Activated B cell treated with CpG ODN at 0.5 μM for 24 hours (primary cell): ENCODE results near the gene PRKCB. TPM values are rescaled to one million over a fixed set of nuclear protein-coding genes. Genes with fewer than 3 reads are reported as not detected.

Source experiments
- ATAC-seq: fragments of 200-7000 bp; cut with Tn5 transposase; one replicate; pipeline ENCODE4 v1.10.0; 2021; ENCODE audit warnings: low read depth, mild to moderate bottlenecking, moderate library complexity
- CTCF ChIA-PET: fragments of 350-600 bp; sonication (Branson Sonifier 250); formaldehyde crosslinking; loops from one replicate; lab custom pipeline; 2021; ENCODE audit warnings: antibody characterized with exemption; lab: Charles Lee
- POLR2A ChIA-PET: fragments of 350-600 bp; sonication (Branson Sonifier 250); formaldehyde crosslinking; loops from one replicate; lab custom pipeline; 2021; ENCODE audit warnings: antibody characterized with exemption; lab: Charles Lee
- DNase-seq: peaks from one replicate; pipeline ENCODE4 v3.0.0; 2022
- H3K27ac Mint-ChIP-seq: one replicate; pipeline ENCODE4 v1.8.0; 2020; ENCODE audit warnings: mixed read lengths
- H3K27me3 Mint-ChIP-seq: one replicate; pipeline ENCODE4 v1.8.0; 2021; ENCODE audit warnings: mixed read lengths
- H3K36me3 Mint-ChIP-seq: one replicate; pipeline ENCODE4 v1.8.0; 2021; ENCODE audit warnings: low read depth, mixed read lengths
- H3K4me1 Mint-ChIP-seq: one replicate; pipeline ENCODE4 v1.8.0; 2021; ENCODE audit warnings: mixed read lengths
- H3K4me3 Mint-ChIP-seq: one replicate; pipeline ENCODE4 v1.8.0; 2020; ENCODE audit warnings: mild to moderate bottlenecking, mixed read lengths
- H3K9me3 Mint-ChIP-seq: one replicate; pipeline ENCODE4 v1.8.0; 2020; ENCODE audit warnings: mixed read lengths
- intact Hi-C: fragments of 100-400 bp; cut with micrococcal nuclease; formaldehyde crosslinking; loops from one replicate; pipeline ENCODE4 v1.15.1; 2024
- total RNA-seq: library from RNA; stranded (reverse); gene quantifications from 2 replicates; pipeline ENCODE4 v1.2.3, GENCODE V29; 2022
- TF ChIP-seq, protein P1 (sequence below): fragments of 200-600 bp; IDR thresholded peaks from one replicate; pipeline ENCODE4 v1.8.0; 2022; ENCODE audit warnings: antibody characterized with exemption, mild to moderate bottlenecking

PRKCB gene
- total RNA-seq, 1 donor from 2014 or later, result 146 TPM

GRCh38 chr16:23952128-23952970 is 116.6 kb downstream of the PRKCB start:
- ATAC-seq (peak; percentile 38), DNase-seq (no peak)
- TF ChIP-seq, protein P1, sequence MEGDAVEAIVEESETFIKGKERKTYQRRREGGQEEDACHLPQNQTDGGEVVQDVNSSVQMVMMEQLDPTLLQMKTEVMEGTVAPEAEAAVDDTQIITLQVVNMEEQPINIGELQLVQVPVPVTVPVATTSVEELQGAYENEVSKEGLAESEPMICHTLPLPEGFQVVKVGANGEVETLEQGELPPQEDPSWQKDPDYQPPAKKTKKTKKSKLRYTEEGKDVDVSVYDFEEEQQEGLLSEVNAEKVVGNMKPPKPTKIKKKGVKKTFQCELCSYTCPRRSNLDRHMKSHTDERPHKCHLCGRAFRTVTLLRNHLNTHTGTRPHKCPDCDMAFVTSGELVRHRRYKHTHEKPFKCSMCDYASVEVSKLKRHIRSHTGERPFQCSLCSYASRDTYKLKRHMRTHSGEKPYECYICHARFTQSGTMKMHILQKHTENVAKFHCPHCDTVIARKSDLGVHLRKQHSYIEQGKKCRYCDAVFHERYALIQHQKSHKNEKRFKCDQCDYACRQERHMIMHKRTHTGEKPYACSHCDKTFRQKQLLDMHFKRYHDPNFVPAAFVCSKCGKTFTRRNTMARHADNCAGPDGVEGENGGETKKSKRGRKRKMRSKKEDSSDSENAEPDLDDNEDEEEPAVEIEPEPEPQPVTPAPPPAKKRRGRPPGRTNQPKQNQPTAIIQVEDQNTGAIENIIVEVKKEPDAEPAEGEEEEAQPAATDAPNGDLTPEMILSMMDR, result no peak
- Mint-ChIP-seq H3K4me1 (peaks cover 96% of the 10 kb centered on the region), H3K27me3 (no peaks in the 10 kb centered on the region), H3K36me3 (peaks cover 23% of the 10 kb centered on the region), H3K27ac (peak overlapping the region; percentile 91), H3K4me3 (peak overlapping the region; percentile 42), H3K9me3 (no peaks in the 10 kb centered on the region)
- intact Hi-C loops, result loop anchor here (2.0 to 5.0 kb wide), 3 partner anchors 35 to 150 kb away; no protein-coding TSS in a partner anchor
- CTCF ChIA-PET, result interaction anchor here (1.0 to 1.9 kb wide), 6 partner anchors 15 to 91 kb away, joined by 3 to 6 read pairs (median 4); no protein-coding TSS in a partner anchor
- POLR2A ChIA-PET, result interaction anchor here (0.6 to 3.5 kb wide), 5 partner anchors 14 to 88 kb away, joined by 3 to 13 read pairs (median 4); no protein-coding TSS in a partner anchor

DNA sequence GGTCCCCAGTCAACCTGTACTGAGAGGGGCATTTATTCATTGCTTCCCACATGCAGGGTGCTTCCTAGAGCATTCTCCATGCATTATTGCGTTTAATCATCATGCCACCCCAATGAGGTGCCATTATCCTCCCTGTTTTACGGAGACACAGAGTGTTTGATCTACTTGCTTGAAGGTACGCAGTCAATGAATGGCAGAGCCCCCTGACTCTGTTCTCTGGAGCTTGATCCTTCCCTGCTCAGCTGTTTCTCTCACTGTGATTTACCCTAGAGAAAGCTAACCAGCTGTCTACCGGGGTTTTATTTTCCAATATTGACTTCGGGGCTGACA is 117.2 kb downstream of the PRKCB start:
- H3K36me3 Mint-ChIP-seq, result peaks cover 22% of the 10 kb centered on the region
- H3K9me3 Mint-ChIP-seq, result no peaks in the 10 kb centered on the region
- intact Hi-C loops, result loop anchor here (2.0 to 5.0 kb wide), 3 partner anchors 34 to 150 kb away; no protein-coding TSS in a partner anchor
- H3K27ac Mint-ChIP-seq, result peak overlapping the region; percentile 91
- H3K4me1 Mint-ChIP-seq, result peaks cover 96% of the 10 kb centered on the region
- POLR2A ChIA-PET, result interaction anchor here (0.6 to 3.5 kb wide), 4 partner anchors 13 to 89 kb away, joined by 3 to 13 read pairs (median 6); no protein-coding TSS in a partner anchor
- no peak overlapping the region for H3K4me3 Mint-ChIP-seq
- no peaks in the 10 kb centered on the region for H3K27me3 Mint-ChIP-seq
- ATAC-seq (no peak), DNase-seq (no peak)
- TF ChIP-seq, protein P1, result no peak
- CTCF ChIA-PET, result interaction anchor here (0.9 to 1.9 kb wide), 7 partner anchors 14 to 91 kb away, joined by 3 to 6 read pairs (median 4); no protein-coding TSS in a partner anchor

- no peak for ATAC-seq
- intact Hi-C loops, result loop anchor here (2.0 to 5.0 kb wide), 3 partner anchors 34 to 151 kb away; no protein-coding TSS in a partner anchor
- Mint-ChIP-seq H3K4me3 (no peak overlapping the region), H3K9me3 (no peaks in the 10 kb centered on the region), H3K36me3 (peaks cover 22% of the 10 kb centered on the region), H3K27ac (peak overlapping the region; percentile 91), H3K4me1 (peaks cover 95% of the 10 kb centered on the region), H3K27me3 (no peaks in the 10 kb centered on the region)
- ChIA-PET POLR2A (interaction anchor here (0.8 to 3.5 kb wide), 2 partner anchors 13 to 150 kb away, joined by 3 to 13 read pairs; no protein-coding TSS in a partner anchor), CTCF (interaction anchor here (0.9 to 1.9 kb wide), 4 partner anchors 57 to 150 kb away, joined by 4 to 6 read pairs (median 4); no protein-coding TSS in a partner anchor)
- DNase-seq, result no peak
- TF ChIP-seq, protein P1, result no peak
Observed at GRCh38 chr16:23953476-23953875, 117.7 kb downstream of the PRKCB start.

- Mint-ChIP-seq H3K36me3 (peaks cover 22% of the 10 kb centered on the region), H3K27me3 (no peaks in the 10 kb centered on the region), H3K4me1 (peaks cover 95% of the 10 kb centered on the region), H3K9me3 (no peaks in the 10 kb centered on the region), H3K27ac (peak overlapping the region; percentile 79), H3K4me3 (no peak overlapping the region)
- CTCF ChIA-PET, result interaction anchor here (1.1 to 1.7 kb wide), 2 partner anchors 81 to 152 kb away, joined by 3 to 5 read pairs; no protein-coding TSS in a partner anchor
- intact Hi-C loops, result no loop called here
- TF ChIP-seq, protein P1, result no peak
- ATAC-seq (no peak), DNase-seq (no peak)
- POLR2A ChIA-PET, result no interaction called here
Observed at GRCh38 chr16:23955088-23955487, 119.3 kb downstream of the PRKCB start.
